ENCODE data around the gene PML.
"Not testable (repeated sequence)": the region's sequence is repeated elsewhere in the genome, so short reads cannot be mapped to it uniquely, and the experiment has no call there.

The PML gene

GRCh38 chr15:74037171-74038117 is 42.9 kb downstream of the PML start:
- DNase-seq (ENCODE audit: low read depth in 2 of 3, low spot score in 2 of 3) = no peak

- no peak for DNase-seq (ENCODE audit: low read depth in 2 of 3, low spot score in 2 of 3)
Measured at GRCh38 chr15:74038707-74039655, 44.5 kb downstream of the PML start.

GRCh38 chr15:74039656-74040010 is 45.1 kb downstream of the PML start:
- DNase-seq (ENCODE audit: low read depth in 2 of 3, low spot score in 2 of 3) = no peak

- no peak for DNase-seq (ENCODE audit: low read depth in 2 of 3, low spot score in 2 of 3)
Measured at GRCh38 chr15:74040109-74040850, 45.8 kb downstream of the PML start.

- DNase-seq (ENCODE audit: low read depth in 2 of 3, low spot score in 2 of 3) = no peak
Measured at GRCh38 chr15:74041311-74041756, 46.8 kb downstream of the PML start.

GRCh38 chr15:74041777-74042435 is 47.4 kb downstream of the PML start:
- DNase-seq (ENCODE audit: low read depth in 2 of 3, low spot score in 2 of 3) = no peak

GRCh38 chr15:74042603-74043424 is 48.3 kb downstream of the PML start:
- DNase-seq (ENCODE audit: low read depth in 2 of 3, low spot score in 2 of 3) = no peak

GRCh38 chr15:74043425-74044266 is 49.1 kb downstream of the PML start:
- DNase-seq (ENCODE audit: low read depth in 2 of 3, low spot score in 2 of 3) = no peak

- DNase-seq (ENCODE audit: low read depth in 2 of 3, low spot score in 2 of 3) = no peak
Measured at GRCh38 chr15:74044267-74045110, 50.0 kb downstream of the PML start.

- no peak for DNase-seq (ENCODE audit: low read depth in 2 of 3, low spot score in 2 of 3)
Measured at GRCh38 chr15:74045184-74045583, 50.7 kb downstream of the PML start.

GRCh38 chr15:74045636-74046274 is 51.2 kb downstream of the PML start:
- DNase-seq (ENCODE audit: low read depth in 2 of 3, low spot score in 2 of 3) = no peak

GRCh38 chr15:74046275-74046674 is 51.8 kb downstream of the PML start:
- no peak for DNase-seq (ENCODE audit: low read depth in 2 of 3, low spot score in 2 of 3)

- no peak for DNase-seq (ENCODE audit: low read depth in 2 of 3, low spot score in 2 of 3)
Measured at GRCh38 chr15:74050127-74050526, 55.6 kb downstream of the PML start.

- no peak for DNase-seq (ENCODE audit: low read depth in 2 of 3, low spot score in 2 of 3)
Measured at GRCh38 chr15:74050556-74051234, 56.2 kb downstream of the PML start.

- DNase-seq (ENCODE audit: low read depth in 2 of 3, low spot score in 2 of 3) = not testable (repeated sequence)
Measured at GRCh38 chr15:74052271-74053260, 58.0 kb downstream of the PML start.

- no peak for DNase-seq (ENCODE audit: low read depth in 2 of 3, low spot score in 2 of 3)
Measured at GRCh38 chr15:74053517-74053916, 59.0 kb downstream of the PML start.

Measured in activated CD8-positive, alpha-beta memory T cell treated with anti-CD3 and anti-CD28 coated beads for 48 hours (primary cell).